ENCODE results near the gene MTM1.

The MTM1 gene

GRCh38 chrX:150581093-150581775 is 12.8 kb downstream of the MTM1 start:
- TF ChIP-seq POLR2A (IDR thresholded peaks at IDR 0.05; ENCODE audit: low read depth, low read length) (no peak), POLR2AphosphoS5 (IDR thresholded peaks at IDR 0.05; ENCODE audit: low read depth, low read length) (no peak), TAF1 (IDR thresholded peaks at IDR 0.05; ENCODE audit: borderline replicate concordance, low read depth, low read length) (no peak)
- FAIRE-seq = no peak
- no peak for DNase-seq (ENCODE audit: insufficient read length)

- TF ChIP-seq TAF1 (IDR thresholded peaks at IDR 0.05; ENCODE audit: borderline replicate concordance, low read depth, low read length) = no peak
- TF ChIP-seq POLR2AphosphoS5 (IDR thresholded peaks at IDR 0.05; ENCODE audit: low read depth, low read length) = no peak
- no peak for TF ChIP-seq POLR2A (IDR thresholded peaks at IDR 0.05; ENCODE audit: low read depth, low read length)
- no peak for DNase-seq (ENCODE audit: insufficient read length)
- no peak for FAIRE-seq
Measured at GRCh38 chrX:150582338-150582948, 14.0 kb downstream of the MTM1 start.

DNA sequence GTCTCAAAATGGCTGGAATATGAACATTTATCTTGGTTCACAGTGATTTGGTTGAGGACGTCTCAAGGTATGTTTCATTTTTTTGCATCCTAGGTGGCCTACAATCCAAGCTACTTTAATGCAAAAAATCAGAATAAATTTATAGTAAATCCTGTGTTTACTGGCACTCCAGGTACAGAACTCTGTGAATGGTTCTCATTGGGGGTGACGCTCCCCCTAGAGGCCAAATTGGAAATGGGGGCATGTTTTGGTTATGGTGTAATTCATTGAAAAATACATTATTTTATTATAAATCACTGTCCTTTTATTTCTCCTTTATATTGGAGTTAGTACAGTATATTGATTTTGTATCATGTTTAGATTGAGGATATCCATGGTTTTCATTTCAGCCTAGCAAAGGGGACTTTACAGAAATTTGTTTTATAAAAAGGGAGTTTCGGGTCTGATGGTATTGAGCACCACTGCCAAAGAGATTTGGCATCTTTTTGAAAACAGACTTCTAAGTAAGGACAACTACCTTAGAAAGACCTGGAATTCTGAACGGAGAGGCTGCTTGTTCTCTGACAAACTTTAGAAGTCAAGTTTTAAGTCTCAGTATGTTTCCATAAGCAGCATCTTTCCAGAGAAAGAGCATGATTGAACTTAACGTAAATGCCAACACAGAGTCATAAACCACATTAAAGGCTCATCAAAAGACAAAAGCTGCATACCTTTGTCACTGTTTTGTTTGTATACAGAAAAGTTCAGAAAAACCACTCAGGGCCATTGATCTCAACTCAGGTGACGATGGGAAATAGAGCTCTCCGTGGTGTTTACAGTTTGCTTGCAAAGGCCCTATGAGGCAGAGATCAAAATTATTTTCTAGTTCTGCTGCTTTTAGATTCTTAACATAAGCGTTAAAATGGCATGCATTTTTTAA is 19.4 kb downstream of the MTM1 start:
- no peak for FAIRE-seq
- TF ChIP-seq POLR2A (IDR thresholded peaks at IDR 0.05; ENCODE audit: low read depth, low read length) (no peak), POLR2AphosphoS5 (IDR thresholded peaks at IDR 0.05; ENCODE audit: low read depth, low read length) (no peak), TAF1 (IDR thresholded peaks at IDR 0.05; ENCODE audit: borderline replicate concordance, low read depth, low read length) (no peak)
- DNase-seq (ENCODE audit: insufficient read length) = no peak

GRCh38 chrX:150594584-150594983 is 26.2 kb downstream of the MTM1 start:
- no peak for TF ChIP-seq TAF1 (IDR thresholded peaks at IDR 0.05; ENCODE audit: borderline replicate concordance, low read depth, low read length)
- TF ChIP-seq POLR2AphosphoS5 (IDR thresholded peaks at IDR 0.05; ENCODE audit: low read depth, low read length) = no peak
- no peak for TF ChIP-seq POLR2A (IDR thresholded peaks at IDR 0.05; ENCODE audit: low read depth, low read length)
- FAIRE-seq = no peak
- no peak for DNase-seq (ENCODE audit: insufficient read length)

GRCh38 chrX:150599226-150599625 is 30.8 kb downstream of the MTM1 start:
- FAIRE-seq = no peak
- no peak for TF ChIP-seq TAF1 (IDR thresholded peaks at IDR 0.05; ENCODE audit: borderline replicate concordance, low read depth, low read length)
- DNase-seq (ENCODE audit: insufficient read length) = no peak

- peak; percentile 69 for FAIRE-seq
- no peak for DNase-seq (ENCODE audit: insufficient read length)
- TF ChIP-seq POLR2A (IDR thresholded peaks at IDR 0.05; ENCODE audit: low read depth, low read length) = no peak
- no peak for TF ChIP-seq POLR2AphosphoS5 (IDR thresholded peaks at IDR 0.05; ENCODE audit: low read depth, low read length)
- no peak for TF ChIP-seq TAF1 (IDR thresholded peaks at IDR 0.05; ENCODE audit: borderline replicate concordance, low read depth, low read length)
Measured at GRCh38 chrX:150602296-150602695, 33.9 kb downstream of the MTM1 start.

DNA sequence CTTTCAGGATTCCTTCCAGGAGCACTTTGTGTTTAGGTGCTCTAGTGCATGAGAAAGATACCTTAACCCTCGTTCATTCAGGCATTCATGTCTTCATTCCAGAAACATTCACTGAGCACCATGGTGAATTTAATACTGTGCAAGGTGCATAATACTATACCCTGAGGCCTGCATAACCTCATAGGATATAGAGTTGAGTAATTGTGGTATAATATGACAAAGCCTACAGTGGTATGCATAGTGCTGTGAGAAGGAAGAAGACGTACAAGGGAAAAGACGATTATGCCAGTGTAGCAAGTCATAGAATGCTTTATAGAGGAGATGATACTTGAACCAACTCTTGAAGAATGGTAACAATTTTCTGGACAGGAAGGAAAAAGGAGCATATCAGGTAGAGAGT is 34.3 kb downstream of the MTM1 start:
- FAIRE-seq (no peak), DNase-seq (ENCODE audit: insufficient read length) (no peak)
- TF ChIP-seq POLR2A (IDR thresholded peaks at IDR 0.05; ENCODE audit: low read depth, low read length) (no peak), POLR2AphosphoS5 (IDR thresholded peaks at IDR 0.05; ENCODE audit: low read depth, low read length) (no peak), TAF1 (IDR thresholded peaks at IDR 0.05; ENCODE audit: borderline replicate concordance, low read depth, low read length) (no peak)

DNA sequence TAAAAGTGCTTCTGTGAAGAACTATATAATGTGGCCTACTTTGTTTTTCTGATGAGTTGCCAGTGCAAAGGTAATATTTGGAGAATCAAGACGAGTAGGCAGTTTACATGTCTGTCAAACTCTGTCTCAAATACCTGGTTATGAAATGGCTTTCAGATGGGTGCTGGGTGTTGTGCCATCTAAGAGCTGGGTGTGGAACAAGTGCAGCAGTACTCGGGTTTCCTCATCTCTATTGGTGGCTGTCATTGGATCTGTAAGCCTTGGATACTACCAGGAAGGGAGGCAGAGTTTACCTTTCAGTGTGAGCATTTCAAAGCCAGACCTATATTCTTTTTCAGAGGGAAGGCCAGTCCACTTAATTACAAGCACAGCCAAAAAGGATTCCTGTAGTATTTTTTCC is 37.2 kb downstream of the MTM1 start:
- FAIRE-seq = no peak
- DNase-seq (ENCODE audit: insufficient read length) = no peak
- TF ChIP-seq POLR2AphosphoS5 (IDR thresholded peaks at IDR 0.05; ENCODE audit: low read depth, low read length) (no peak), POLR2A (IDR thresholded peaks at IDR 0.05; ENCODE audit: low read depth, low read length) (no peak), TAF1 (IDR thresholded peaks at IDR 0.05; ENCODE audit: borderline replicate concordance, low read depth, low read length) (no peak)

DNA sequence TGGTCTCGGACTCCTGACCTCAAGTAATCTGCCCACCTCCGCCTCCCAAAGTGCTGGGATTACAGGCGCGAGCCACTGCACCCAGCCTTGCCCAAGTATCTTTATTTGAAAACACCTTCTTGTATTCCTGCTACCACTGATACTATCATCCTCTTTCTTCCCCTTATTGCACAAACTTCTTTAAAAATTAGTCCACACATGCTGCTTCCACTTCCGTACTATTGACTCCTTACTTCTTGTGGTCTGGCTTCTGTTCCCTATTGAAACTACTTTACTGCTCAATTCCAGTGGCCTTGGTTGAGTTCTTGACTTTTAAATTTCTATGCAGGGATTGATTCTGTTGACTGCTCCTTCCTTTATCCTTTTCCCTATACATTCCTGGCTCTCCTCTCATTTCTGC is 38.8 kb downstream of the MTM1 start:
- TF ChIP-seq POLR2AphosphoS5 (IDR thresholded peaks at IDR 0.05; ENCODE audit: low read depth, low read length) (no peak), TAF1 (IDR thresholded peaks at IDR 0.05; ENCODE audit: borderline replicate concordance, low read depth, low read length) (no peak), POLR2A (IDR thresholded peaks at IDR 0.05; ENCODE audit: low read depth, low read length) (no peak)
- no peak for FAIRE-seq
- no peak for DNase-seq (ENCODE audit: insufficient read length)

DNA sequence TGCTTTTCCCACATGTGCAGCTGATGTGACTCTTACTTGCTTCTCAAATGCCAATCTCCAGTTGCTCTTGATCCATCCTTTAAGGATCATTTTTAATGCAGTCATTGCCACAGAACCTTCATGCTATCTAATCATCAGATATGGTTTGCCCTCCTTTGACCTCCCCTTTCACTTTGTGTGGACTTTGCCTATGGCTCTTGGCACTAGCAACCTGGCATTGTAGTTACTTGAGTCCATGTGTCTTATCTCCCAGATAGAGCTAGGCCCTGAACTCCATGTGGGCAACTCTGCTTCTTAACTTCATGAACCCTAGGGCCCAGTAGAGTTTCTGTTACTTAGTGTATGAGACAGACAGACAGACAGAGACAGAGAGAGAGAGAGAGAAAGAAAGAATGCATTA is 41.6 kb downstream of the MTM1 start:
- no peak for FAIRE-seq
- TF ChIP-seq POLR2AphosphoS5 (IDR thresholded peaks at IDR 0.05; ENCODE audit: low read depth, low read length) (no peak), TAF1 (IDR thresholded peaks at IDR 0.05; ENCODE audit: borderline replicate concordance, low read depth, low read length) (no peak), POLR2A (IDR thresholded peaks at IDR 0.05; ENCODE audit: low read depth, low read length) (no peak)
- DNase-seq (ENCODE audit: insufficient read length) = no peak

DNA sequence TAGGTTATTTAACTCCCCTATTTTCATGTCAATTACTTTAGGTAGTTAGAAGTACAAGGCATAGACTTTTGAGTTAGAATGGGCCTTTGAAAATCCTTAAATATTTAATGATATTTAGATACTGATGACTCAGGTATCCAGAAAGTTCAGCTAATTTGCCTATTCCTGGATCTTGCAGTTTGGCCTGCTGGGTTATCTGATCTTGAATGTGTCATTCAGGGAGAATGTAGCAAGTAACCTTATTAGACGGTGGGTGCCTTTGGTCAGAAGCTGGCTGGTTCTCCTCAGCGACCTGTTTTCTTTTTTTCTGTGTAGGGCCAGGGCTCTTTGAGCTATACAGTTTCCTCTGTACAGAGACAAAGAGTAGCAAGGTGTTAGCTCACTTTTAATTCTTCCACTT is 42.0 kb downstream of the MTM1 start:
- TF ChIP-seq TAF1 (IDR thresholded peaks at IDR 0.05; ENCODE audit: borderline replicate concordance, low read depth, low read length) (no peak), POLR2A (IDR thresholded peaks at IDR 0.05; ENCODE audit: low read depth, low read length) (no peak), POLR2AphosphoS5 (IDR thresholded peaks at IDR 0.05; ENCODE audit: low read depth, low read length) (no peak)
- no peak for DNase-seq (ENCODE audit: insufficient read length)
- FAIRE-seq = no peak
